Measurements from ENCODE around the gene TMEM190. TPM values are rescaled to one million over a fixed set of nuclear protein-coding genes. Genes with fewer than 3 reads are reported as not detected.

The TMEM190 gene
- total and polyA plus RNA-seq, 2 of the 8 experiments (the other 6 are each of a cell fraction or from before 2014, with no cell fraction given) = 1.6 TPM; not detected in 1

GRCh38 chr19:55365245-55365644 is 11.4 kb upstream of the TMEM190 start (continued):
- TF ChIP-seq CHD7 (IDR thresholded peaks at IDR 0.05; ENCODE audit: insufficient replicate concordance, low read length) (no peak), TCF12 (IDR thresholded peaks at IDR 0.05; ENCODE audit: low read depth, low read length) (no peak), SUZ12 (IDR thresholded peaks at IDR 0.05; ENCODE audit: low read length) (no peak), KDM4A (IDR thresholded peaks at IDR 0.05; ENCODE audit: low read depth, low read length, severe bottlenecking) (no peak), CHD2 (IDR thresholded peaks at IDR 0.05; ENCODE audit: low read length) (no peak), JUN (IDR thresholded peaks at IDR 0.05; ENCODE audit: low read depth, low read length) (no peak), BRCA1 (IDR thresholded peaks at IDR 0.05; ENCODE audit: low read depth, low read length) (no peak), TAF1 (IDR thresholded peaks at IDR 0.05; ENCODE audit: low read depth, low read length) (no peak), TEAD4 (IDR thresholded peaks at IDR 0.05; ENCODE audit: low read depth, low read length) (no peak), POU5F1 (IDR thresholded peaks at IDR 0.05; ENCODE audit: low read depth, low read length) (no peak), GTF2F1 (IDR thresholded peaks at IDR 0.05; ENCODE audit: borderline replicate concordance, low read depth, low read length) (no peak), MAFK (IDR thresholded peaks at IDR 0.05; ENCODE audit: low read depth, low read length) (no peak), NRF1 (IDR thresholded peaks at IDR 0.05; ENCODE audit: low read depth, low read length) (no peak), TBP (IDR thresholded peaks at IDR 0.05; ENCODE audit: low read depth, low read length) (no peak)
